Measurements from ENCODE around the gene TAS2R40. TPM values are rescaled to one million over a fixed set of nuclear protein-coding genes. Genes with fewer than 3 reads are reported as not detected.

TAS2R40 gene
- total RNA-seq, 1 experiment from 2014 or later = not detected

DNA sequence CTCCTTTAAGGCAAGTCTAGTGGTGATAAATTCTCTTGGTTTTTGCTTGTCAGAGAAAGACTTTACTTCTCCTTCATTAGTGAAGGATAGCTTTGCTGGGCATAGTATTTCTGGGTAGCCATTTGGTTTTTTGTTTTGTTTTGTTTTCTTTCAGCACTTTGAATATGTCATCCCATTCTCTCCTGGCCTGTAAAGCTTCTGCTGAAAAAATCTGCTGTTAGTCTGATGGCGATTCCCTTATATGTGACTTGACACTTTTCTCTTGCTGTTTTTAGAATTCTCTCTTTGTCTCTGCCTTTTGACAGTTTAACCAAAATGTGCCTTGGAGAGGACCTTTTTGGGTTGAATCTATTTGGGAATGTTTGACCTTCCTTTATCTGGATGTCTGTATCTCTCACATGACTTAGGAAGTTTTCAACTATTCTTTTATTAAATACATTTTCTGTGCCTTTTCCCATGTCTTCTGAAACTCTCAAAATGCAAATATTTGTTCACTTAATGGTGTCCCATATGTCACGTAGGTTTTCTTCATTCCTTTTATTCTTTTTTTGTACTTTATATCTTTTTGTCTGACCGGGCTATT lies 14.7 kb downstream of the TAS2R40 start:
- POLR2A ChIA-PET = no interaction called here
- no peak overlapping the region for H3K27ac ChIP-seq (ENCODE audit: low read depth, low read length)
- peak; percentile 60 for TF ChIP-seq CBX3 (IDR thresholded peaks at IDR 0.05; ENCODE audit: low read depth)
- TF ChIP-seq, protein P1, sequence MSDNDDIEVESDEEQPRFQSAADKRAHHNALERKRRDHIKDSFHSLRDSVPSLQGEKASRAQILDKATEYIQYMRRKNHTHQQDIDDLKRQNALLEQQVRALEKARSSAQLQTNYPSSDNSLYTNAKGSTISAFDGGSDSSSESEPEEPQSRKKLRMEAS (IDR thresholded peaks at IDR 0.05) = no peak
- RAD21 ChIA-PET (ENCODE audit: low non-redundant PET in 1 of 2, low total read pairs in 2 of 2, uncharacterized antibody in 2 of 2, unreplicated experiment in 2 of 2) = no interaction called here
- peaks cover 3 to 9% of the 10 kb centered on the region in 2 experiments; a peak in 3 of 4 replicates for H3K4me1 ChIP-seq (ENCODE audit: control insufficient read depth in 1 of 2, insufficient read depth in 2 of 2, low read length in 2 of 2)
- no peaks in the 10 kb centered on the region for H3K79me2 ChIP-seq (ENCODE audit: insufficient read depth, low read length)
- no peak overlapping the region for H3K4me2 ChIP-seq (ENCODE audit: low read length)
- no peak overlapping the region for H3K4me3 ChIP-seq (replicated peaks in 1 of 2; ENCODE audit: low read depth in 1 of 2, low read length in 2 of 2)
- CTCF ChIA-PET = no interaction called here
- BruUV-seq (replicated peaks) = no TSS peak
- no peaks in the 10 kb centered on the region for H3K9me3 ChIP-seq (ENCODE audit: control insufficient read depth in 1 of 2, insufficient read depth in 1 of 2, low read depth in 1 of 2, low read length in 2 of 2)
- intact Hi-C loops (cut with micrococcal nuclease) = no loop called here
- H4K20me1 ChIP-seq (ENCODE audit: insufficient read depth) = no peaks in the 10 kb centered on the region
- H3K36me3 ChIP-seq (ENCODE audit: control insufficient read depth in 1 of 2, insufficient read depth in 2 of 2, low read length in 2 of 2) = no peaks in the 10 kb centered on the region
- no peaks in the 10 kb centered on the region for H3K9me2 ChIP-seq (ENCODE audit: insufficient read depth)
- H2AFZ ChIP-seq (ENCODE audit: low read depth, low read length, poor library complexity, severe bottlenecking) = no peak overlapping the region
- ATAC-seq (no peak), DNase-seq (ENCODE audit: low read depth, low spot score) (no peak)
- no peak overlapping the region for H3K9ac ChIP-seq (ENCODE audit: low read length)
- no peaks in the 10 kb centered on the region for H3K27me3 ChIP-seq (ENCODE audit: insufficient read depth, low read length)

DNA sequence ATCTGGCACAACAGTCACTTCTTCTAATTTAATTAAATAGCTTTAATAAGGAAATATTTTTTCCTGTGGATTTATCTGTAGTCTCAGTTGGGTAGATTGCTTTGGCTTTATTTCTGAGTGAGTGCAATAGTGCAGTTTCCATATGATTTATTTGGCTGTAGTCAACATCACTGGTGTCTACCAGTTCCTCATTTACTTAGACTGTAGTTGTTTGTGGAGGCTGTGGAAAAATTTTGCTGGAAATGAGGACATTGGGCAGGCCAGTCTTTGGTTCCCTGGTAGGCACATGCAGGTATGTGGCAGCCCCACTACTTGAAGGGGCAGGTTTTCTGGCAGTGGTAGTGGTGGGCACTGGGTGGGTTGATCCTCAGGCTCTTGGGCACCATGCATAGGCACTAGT lies 15.5 kb downstream of the TAS2R40 start:
- H3K4me3 ChIP-seq (replicated peaks in 1 of 2; ENCODE audit: low read depth in 1 of 2, low read length in 2 of 2) = no peak overlapping the region
- ChIA-PET RAD21 (ENCODE audit: low non-redundant PET in 1 of 2, low total read pairs in 2 of 2, uncharacterized antibody in 2 of 2, unreplicated experiment in 2 of 2) (no interaction called here), CTCF (no interaction called here), POLR2A (no interaction called here)
- H4K20me1 ChIP-seq (ENCODE audit: insufficient read depth) = no peaks in the 10 kb centered on the region
- H3K4me1 ChIP-seq (ENCODE audit: control insufficient read depth in 1 of 2, insufficient read depth in 2 of 2, low read length in 2 of 2) = peaks cover 3 to 9% of the 10 kb centered on the region in 2 experiments; a peak in 3 of 4 replicates
- intact Hi-C loops (cut with micrococcal nuclease) = no loop called here
- no peak for DNase-seq (ENCODE audit: low read depth, low spot score)
- H3K9ac ChIP-seq (ENCODE audit: low read length) = no peak overlapping the region
- H3K4me2 ChIP-seq (ENCODE audit: low read length) = no peak overlapping the region
- H3K36me3 ChIP-seq (ENCODE audit: control insufficient read depth in 1 of 2, insufficient read depth in 2 of 2, low read length in 2 of 2) = no peaks in the 10 kb centered on the region
- TF ChIP-seq, protein P2, sequence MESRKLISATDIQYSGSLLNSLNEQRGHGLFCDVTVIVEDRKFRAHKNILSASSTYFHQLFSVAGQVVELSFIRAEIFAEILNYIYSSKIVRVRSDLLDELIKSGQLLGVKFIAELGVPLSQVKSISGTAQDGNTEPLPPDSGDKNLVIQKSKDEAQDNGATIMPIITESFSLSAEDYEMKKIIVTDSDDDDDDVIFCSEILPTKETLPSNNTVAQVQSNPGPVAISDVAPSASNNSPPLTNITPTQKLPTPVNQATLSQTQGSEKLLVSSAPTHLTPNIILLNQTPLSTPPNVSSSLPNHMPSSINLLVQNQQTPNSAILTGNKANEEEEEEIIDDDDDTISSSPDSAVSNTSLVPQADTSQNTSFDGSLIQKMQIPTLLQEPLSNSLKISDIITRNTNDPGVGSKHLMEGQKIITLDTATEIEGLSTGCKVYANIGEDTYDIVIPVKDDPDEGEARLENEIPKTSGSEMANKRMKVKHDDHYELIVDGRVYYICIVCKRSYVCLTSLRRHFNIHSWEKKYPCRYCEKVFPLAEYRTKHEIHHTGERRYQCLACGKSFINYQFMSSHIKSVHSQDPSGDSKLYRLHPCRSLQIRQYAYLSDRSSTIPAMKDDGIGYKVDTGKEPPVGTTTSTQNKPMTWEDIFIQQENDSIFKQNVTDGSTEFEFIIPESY (IDR thresholded peaks at IDR 0.05; ENCODE audit: extremely low read depth, insufficient replicate concordance, low read length) = no peak
- no peak for TF ChIP-seq POLR2A (IDR thresholded peaks at IDR 0.05; ENCODE audit: borderline replicate concordance, extremely low read depth, insufficient read depth, insufficient read length)
- no peaks in the 10 kb centered on the region for H3K9me2 ChIP-seq (ENCODE audit: insufficient read depth)
- H3K9me3 ChIP-seq (ENCODE audit: control insufficient read depth in 1 of 2, insufficient read depth in 1 of 2, low read depth in 1 of 2, low read length in 2 of 2) = no peaks in the 10 kb centered on the region
- H3K27me3 ChIP-seq (ENCODE audit: insufficient read depth, low read length) = no peaks in the 10 kb centered on the region
- ATAC-seq = no peak
- H3K27ac ChIP-seq (ENCODE audit: low read depth, low read length) = no peak overlapping the region
- no peak overlapping the region for H2AFZ ChIP-seq (ENCODE audit: low read depth, low read length, poor library complexity, severe bottlenecking)
- H3K79me2 ChIP-seq (ENCODE audit: insufficient read depth, low read length) = no peaks in the 10 kb centered on the region
- BruUV-seq (replicated peaks) = no TSS peak

Data from HCT116 (cell line).